Transverse colon (tissue), 3 donors: ENCODE data around the gene TRPT1.

Experiments used
- CTCF ChIP-seq, 5 experiments: fragments of 200-600 bp in 3 of 5; fragments of 450-650 bp in 2 of 5; sonication (generic) in 3 of 5; IDR thresholded peaks; 1 replicate in 2 of 5; 2 replicates in 3 of 5; pipeline ENCODE4 v1.5.1; 2016 to 2017; ENCODE audit warnings: antibody characterized with exemption in 5 of 5, inconsistent platforms in 3 of 5, mild to moderate bottlenecking in 2 of 5, moderate library complexity in 1 of 5
- POLR2A ChIP-seq: fragments of 450-650 bp; IDR thresholded peaks from one replicate; pipeline ENCODE4 v1.6.1; 2016; ENCODE audit warnings: antibody characterized with exemption, mild to moderate bottlenecking, moderate library complexity

- TF ChIP-seq POLR2A (no peak), CTCF (IDR thresholded peaks at IDR 0.05) (no peak)
These were observed 7.0 kb upstream of the TRPT1 start for GRCh38 chr11:64232967-64233315.
